H1 (cell line): ENCODE data around the gene USP16. TPM values are rescaled to one million over a fixed set of nuclear protein-coding genes. Genes with fewer than 3 reads are reported as not detected.

ENCODE experiments used
- CTCF ChIA-PET: fragments of 300-600 bp; sonication (Branson Sonifier 250); formaldehyde crosslinking; loops from one replicate; lab custom pipeline; 2021; ENCODE audit not compliant: partially characterized antibody; lab: Charles Lee
- POLR2A ChIA-PET: fragments of 300-600 bp; sonication (Branson Sonifier 250); formaldehyde crosslinking; loops from one replicate; lab custom pipeline; 2021; ENCODE audit warnings: inconsistent platforms; ENCODE audit not compliant: partially characterized antibody; lab: Charles Lee
- DNase-seq, 2 experiments: peaks; one replicate each; pipeline versions ENCODE4 v3.0.0 to v3.0.0-alpha.2; 2010 to 2022; ENCODE audit warnings: low spot score in 2 of 2, low read depth in 1 of 2, mixed read lengths in 1 of 2
- FAIRE-seq: peaks from 2 replicates; lab custom pipeline; 2011; peaks lifted over from hg19 to GRCh38; lab: Jason Lieb, UNC
- H2AFZ ChIP-seq: 2 replicates; pipeline ENCODE4 v1.8.1; 2012; ENCODE audit warnings: low read length, inconsistent platforms
- H2AK5ac ChIP-seq: 2 replicates; pipeline ENCODE4 v1.6.1; 2013; ENCODE audit warnings: low read depth, low read length
- H2BK120ac ChIP-seq: replicated peaks from 2 replicates; pipeline ENCODE3; 2013; ENCODE audit warnings: low read depth, low read length, inconsistent platforms
- H2BK12ac ChIP-seq: 2 replicates; pipeline ENCODE4 v1.6.1; 2013; ENCODE audit warnings: low read depth, low read length
- H2BK15ac ChIP-seq: 2 replicates; pipeline ENCODE4 v1.6.1; 2013; ENCODE audit warnings: low read length
- H2BK20ac ChIP-seq: 2 replicates; pipeline ENCODE4 v1.6.1; 2013; ENCODE audit warnings: low read length
- H2BK5ac ChIP-seq: 2 replicates; pipeline ENCODE4 v1.6.1; 2013; ENCODE audit warnings: low read depth, low read length
- H3K14ac ChIP-seq: 2 replicates; pipeline ENCODE4 v1.6.1; 2013; ENCODE audit warnings: inconsistent platforms; ENCODE audit not compliant: insufficient read length
- H3K18ac ChIP-seq: 2 replicates; pipeline ENCODE4 v1.6.1; 2013; ENCODE audit warnings: low read length; ENCODE audit errors: extremely low read depth
- H3K23ac ChIP-seq: 2 replicates; pipeline ENCODE4 v1.6.1; 2013; ENCODE audit warnings: inconsistent platforms; ENCODE audit not compliant: insufficient read length
- H3K23me2 ChIP-seq: 2 replicates; pipeline ENCODE4 v1.6.1; 2013; ENCODE audit warnings: low read depth, low read length
- H3K27ac ChIP-seq: 2 replicates; pipeline ENCODE4 v1.6.1; 2011; ENCODE audit warnings: low read depth, low read length, inconsistent platforms
- H3K27me3 ChIP-seq, 4 experiments: replicated peaks in 1 of 4; 1 replicate in 1 of 4; 2 replicates in 3 of 4; pipeline versions ENCODE4 v1.6.1 to v1.8.1; 2011 to 2013; ENCODE audit warnings: low read length in 3 of 4, mild to moderate bottlenecking in 3 of 4, inconsistent platforms in 2 of 4, mixed read lengths in 2 of 4, moderate library complexity in 1 of 4; ENCODE audit not compliant: control insufficient read depth in 3 of 4, insufficient read depth in 3 of 4; ENCODE audit errors: extremely low read depth in 1 of 4
- H3K36me3 ChIP-seq, 4 experiments: 2 replicates each; pipeline versions ENCODE4 v1.6.1 to v1.8.1; 2011 to 2013; ENCODE audit warnings: mild to moderate bottlenecking in 4 of 4, low read length in 3 of 4, moderate library complexity in 2 of 4, control low read depth in 1 of 4, inconsistent platforms in 1 of 4; ENCODE audit not compliant: insufficient read depth in 4 of 4, control insufficient read depth in 2 of 4
- H3K4ac ChIP-seq: replicated peaks from 2 replicates; pipeline ENCODE3; 2013; ENCODE audit warnings: low read length, low read depth, mixed read lengths, inconsistent platforms; ENCODE audit not compliant: insufficient read length
- H3K4me1 ChIP-seq, 4 experiments: replicated peaks in 1 of 4; 1 replicate in 1 of 4; 2 replicates in 3 of 4; pipeline versions ENCODE4 v1.6.1 to v1.8.1; 2011 to 2013; ENCODE audit warnings: low read length in 3 of 4, inconsistent platforms in 2 of 4, mixed read lengths in 1 of 4; ENCODE audit not compliant: insufficient read depth in 4 of 4, control insufficient read depth in 3 of 4
- H3K4me2 ChIP-seq, 2 experiments: 2 replicates each; pipeline versions ENCODE4 v1.6.1 to v1.8.1; 2011 to 2013; ENCODE audit warnings: low read depth in 2 of 2, low read length in 2 of 2, control low read depth in 1 of 2, inconsistent platforms in 1 of 2, mild to moderate bottlenecking in 1 of 2; ENCODE audit not compliant: insufficient read depth in 1 of 2
- H3K4me3 ChIP-seq, 4 experiments: fragments of 200-600, 300-600 bp in 1 of 4; sonication (generic), shearing (Covaris generic), sonication (Bioruptor Twin) in 1 of 4; 2 replicates each; pipeline versions ENCODE4 v1.5.1 to v1.8.1; 2011 to 2016; ENCODE audit warnings: low read length in 4 of 4, low read depth in 3 of 4, control low read depth in 2 of 4, inconsistent platforms in 2 of 4, mild to moderate bottlenecking in 2 of 4, mixed read lengths in 1 of 4, moderate library complexity in 1 of 4; ENCODE audit not compliant: insufficient read depth in 2 of 4; ENCODE audit errors: extremely low read depth in 1 of 4
- H3K56ac ChIP-seq: replicated peaks from 2 replicates; pipeline ENCODE3; 2013; ENCODE audit warnings: low read depth, mild to moderate bottlenecking, mixed read lengths, low read length, inconsistent platforms; ENCODE audit not compliant: insufficient read length
- H3K79me1 ChIP-seq: 2 replicates; pipeline ENCODE4 v1.6.1; 2013; ENCODE audit warnings: low read depth, low read length, control low read depth
- H3K79me2 ChIP-seq, 2 experiments: 2 replicates each; pipeline versions ENCODE4 v1.6.1 to v1.8.1; 2012 to 2013; ENCODE audit warnings: low read length in 2 of 2, mild to moderate bottlenecking in 2 of 2, inconsistent platforms in 1 of 2; ENCODE audit not compliant: insufficient read depth in 2 of 2, control insufficient read depth in 1 of 2
- H3K9ac ChIP-seq, 4 experiments: replicated peaks in 1 of 4; 1 replicate in 1 of 4; 2 replicates in 3 of 4; pipeline versions ENCODE4 v1.6.1 to v1.8.1; 2011 to 2013; ENCODE audit warnings: low read depth in 3 of 4, low read length in 3 of 4, control low read depth in 2 of 4, mild to moderate bottlenecking in 2 of 4, moderate library complexity in 2 of 4, inconsistent platforms in 1 of 4; ENCODE audit errors: extremely low read depth in 1 of 4
- H3K9me3 ChIP-seq, 2 experiments: 2 replicates each; pipeline versions ENCODE4 v1.6.1 to v1.8.1; 2012 to 2013; ENCODE audit warnings: mild to moderate bottlenecking in 2 of 2, moderate library complexity in 2 of 2, control low read depth in 1 of 2, inconsistent platforms in 1 of 2, low read depth in 1 of 2, low read length in 1 of 2, mixed read lengths in 1 of 2; ENCODE audit not compliant: insufficient read depth in 2 of 2
- H4K20me1 ChIP-seq, 2 experiments: replicated peaks in 1 of 2; 2 replicates each; pipeline versions ENCODE3 to v1.8.1; 2011 to 2013; ENCODE audit warnings: inconsistent platforms in 2 of 2, low read length in 2 of 2, mild to moderate bottlenecking in 1 of 2; ENCODE audit not compliant: insufficient read depth in 2 of 2, control insufficient read depth in 1 of 2
- H4K5ac ChIP-seq: 2 replicates; pipeline ENCODE4 v1.6.1; 2013; ENCODE audit warnings: low read length, low read depth, mixed read lengths, inconsistent platforms; ENCODE audit not compliant: insufficient read length
- H4K8ac ChIP-seq: 2 replicates; pipeline ENCODE4 v1.8.0; 2013; ENCODE audit warnings: mild to moderate bottlenecking, moderate library complexity, low read length, inconsistent platforms; ENCODE audit not compliant: insufficient read depth; ENCODE audit errors: extremely low read depth
- H4K91ac ChIP-seq: replicated peaks from 2 replicates; pipeline ENCODE3; 2013; ENCODE audit warnings: low read length, mixed read lengths, inconsistent platforms; ENCODE audit not compliant: insufficient read length
- BCL11A ChIP-seq, 2 experiments: IDR thresholded peaks; one replicate each; pipeline ENCODE4 v1.6.1; 2011; ENCODE audit warnings: low read depth in 2 of 2, low read length in 2 of 2, mild to moderate bottlenecking in 2 of 2
- CBX5 ChIP-seq: fragments of 300-800, 300-1000 bp; sonication (generic); IDR thresholded peaks from 2 replicates; pipeline ENCODE4 v1.7.1; 2016; ENCODE audit warnings: antibody characterized with exemption, low read length, low read depth
- CHD1 ChIP-seq: IDR thresholded peaks from 2 replicates; pipeline ENCODE4 v1.6.1; 2012; ENCODE audit warnings: low read depth, low read length, improper control_type of control experiment
- JUN ChIP-seq: IDR thresholded peaks from 2 replicates; pipeline ENCODE4 v1.6.1; 2011; ENCODE audit warnings: low read depth, mild to moderate bottlenecking, improper control_type of control experiment, low read length
- KDM5A ChIP-seq: fragments of 200-600 bp; IDR thresholded peaks from 2 replicates; pipeline ENCODE4 v1.7.1; 2012; ENCODE audit warnings: mild to moderate bottlenecking, low read length, inconsistent platforms, mixed read lengths
- POLR2AphosphoS5 ChIP-seq: IDR thresholded peaks from 2 replicates; pipeline ENCODE4 v1.6.1; 2011; ENCODE audit warnings: low read depth, low read length
- TAF1 ChIP-seq: IDR thresholded peaks from 2 replicates; pipeline ENCODE4 v1.6.1; 2011; ENCODE audit warnings: mild to moderate bottlenecking, low read depth, low read length
- WGBS, 2 experiments: shearing (Covaris generic) in 1 of 2; methylation state at CpG; one replicate each; pipeline versions ENCODE4 v1.1.6 to v1.1.7; 2013 to 2015; ENCODE audit warnings: low lambda C conversion rate in 2 of 2, mixed read lengths in 2 of 2, inconsistent platforms in 1 of 2, low coverage in 1 of 2, missing lambda C conversion rate in 1 of 2; ENCODE audit not compliant: insufficient replicate concordance in 2 of 2, insufficient coverage in 1 of 2, insufficient read length in 1 of 2; ENCODE audit errors: extremely low coverage in 1 of 2, missing lambda C conversion rate in 1 of 2; 5-methylcytosine and 5-hydroxymethylcytosine counted together
- polyA plus RNA-seq, 7 experiments: library from polyadenylated mRNA; depleted of rRNA in 3 of 7; stranded (reverse) in 5 of 7; unstranded in 2 of 7; fragments of >200 nt in 5 of 7; fragments of 200-250 nt in 2 of 7; gene quantifications; 1 replicate in 5 of 7; 2 replicates in 1 of 7; 4 replicates in 1 of 7; pipeline versions ENCODE4 v1.2.1 to v1.2.3, GENCODE V29; 2011 to 2013; ENCODE audit warnings: missing spikeins in 2 of 7, mixed read lengths in 2 of 7
- total RNA-seq: library from RNA; stranded (reverse); fragmentation: NEBNext Ultra II Directional; extraction: Animal tissue kit (Norgen Biotek cat#: 25700); gene quantifications from 2 replicates; pipeline ENCODE4 v1.2.1, GENCODE V29; 2021

USP16 gene
- total and polyA plus RNA-seq, 2 of the 8 experiments (the other 6 are each of a cell fraction or from before 2014, with no cell fraction given), result 3.4 to 19.1 TPM

GRCh38 chr21:29022166-29022565 lies 2.3 kb upstream of the USP16 start:
- Histone ChIP-seq H4K20me1 (peaks cover 0 to 1% of the 10 kb centered on the region in 2 experiments), H3K4me3 (no peak overlapping the region), H3K4ac (no peak overlapping the region), H3K4me2 (no peak overlapping the region), H2BK5ac (no peak overlapping the region), H2BK15ac (no peak overlapping the region), H3K23ac (no peak overlapping the region), H3K14ac (no peak overlapping the region), H3K27me3 (no peaks in the 10 kb centered on the region), H3K36me3 (no peaks in the 10 kb centered on the region), H3K4me1 (no peaks in the 10 kb centered on the region), H3K23me2 (peaks cover 5% of the 10 kb centered on the region; the same call in 1 of the 2 replicates), H4K5ac (no peak overlapping the region), H3K79me1 (no peaks in the 10 kb centered on the region; the same call in 1 of the 2 replicates), H3K9ac (no peak overlapping the region), H2BK120ac (no peak overlapping the region), H4K91ac (no peak overlapping the region), H2BK12ac (no peak overlapping the region), H2BK20ac (no peak overlapping the region), H3K9me3 (no peaks in the 10 kb centered on the region), H3K27ac (no peak overlapping the region), H2AK5ac (no peak overlapping the region), H4K8ac (no peak overlapping the region), H3K79me2 (peaks cover 0 to 21% of the 10 kb centered on the region in 2 experiments; a peak in 2 of 4 replicates), H2AFZ (no peak overlapping the region), H3K56ac (no peak overlapping the region), H3K18ac (no peak overlapping the region)
- ChIA-PET CTCF (interaction anchor here (0.7 kb wide), 1 partner anchor 19 kb away, joined by 4 read pairs; no protein-coding TSS in a partner anchor), POLR2A (interaction anchor here (1.3 to 2.7 kb wide), 3 partner anchors 11 to 51 kb away, joined by 4 to 8 read pairs (median 5); partner anchors contain the start of gene CCT8)
- 89% methylated on average over 3 of the region's 4 CpGs; no CpG with 5 or more reads in 1 of the 2 experiments for WGBS, 2 experiments
- FAIRE-seq (no peak), DNase-seq (no peak)
- TF ChIP-seq POLR2AphosphoS5 (no peak), CHD1 (no peak), TAF1 (no peak), BCL11A (IDR thresholded peaks at IDR 0.05; ENCODE audit: low read depth in 2 of 2, low read length in 2 of 2) (no peak), CBX5 (no peak), KDM5A (no peak), JUN (no peak)
